Muscle layer of colon (tissue), 2 donors: Measurements from ENCODE around the gene PPP1R15A.

Experiments
- H3K27ac ChIP-seq: one replicate; pipeline ENCODE4 v1.7.0; 2013; ENCODE audit warnings: low read depth, mild to moderate bottlenecking, low read length, moderate library complexity
- H3K27me3 ChIP-seq, 2 donors: one replicate each; pipeline ENCODE4 v1.7.0; 2013; ENCODE audit warnings: low read length in 2 of 2, mild to moderate bottlenecking in 2 of 2; ENCODE audit not compliant: insufficient read depth in 2 of 2, control insufficient read depth in 1 of 2
- H3K36me3 ChIP-seq: one replicate; pipeline ENCODE4 v1.7.0; 2013; ENCODE audit warnings: mild to moderate bottlenecking, low read length; ENCODE audit not compliant: insufficient read depth
- H3K4me1 ChIP-seq: one replicate; pipeline ENCODE4 v1.7.0; 2013; ENCODE audit warnings: mild to moderate bottlenecking, low read length; ENCODE audit not compliant: insufficient read depth
- H3K4me3 ChIP-seq, 2 donors: one replicate each; pipeline ENCODE4 v1.7.0; 2013; ENCODE audit warnings: low read length in 2 of 2, low read depth in 1 of 2, mild to moderate bottlenecking in 1 of 2, moderate library complexity in 1 of 2
- H3K9ac ChIP-seq: one replicate; pipeline ENCODE4 v1.7.0; 2013; ENCODE audit warnings: low read length
- H3K9me3 ChIP-seq: one replicate; pipeline ENCODE4 v1.7.0; 2013; ENCODE audit warnings: mild to moderate bottlenecking, low read length
- donor health status: abdominal sarcoma.
- donor health status: Adenocarcinoma of cecum.

PPP1R15A gene

DNA sequence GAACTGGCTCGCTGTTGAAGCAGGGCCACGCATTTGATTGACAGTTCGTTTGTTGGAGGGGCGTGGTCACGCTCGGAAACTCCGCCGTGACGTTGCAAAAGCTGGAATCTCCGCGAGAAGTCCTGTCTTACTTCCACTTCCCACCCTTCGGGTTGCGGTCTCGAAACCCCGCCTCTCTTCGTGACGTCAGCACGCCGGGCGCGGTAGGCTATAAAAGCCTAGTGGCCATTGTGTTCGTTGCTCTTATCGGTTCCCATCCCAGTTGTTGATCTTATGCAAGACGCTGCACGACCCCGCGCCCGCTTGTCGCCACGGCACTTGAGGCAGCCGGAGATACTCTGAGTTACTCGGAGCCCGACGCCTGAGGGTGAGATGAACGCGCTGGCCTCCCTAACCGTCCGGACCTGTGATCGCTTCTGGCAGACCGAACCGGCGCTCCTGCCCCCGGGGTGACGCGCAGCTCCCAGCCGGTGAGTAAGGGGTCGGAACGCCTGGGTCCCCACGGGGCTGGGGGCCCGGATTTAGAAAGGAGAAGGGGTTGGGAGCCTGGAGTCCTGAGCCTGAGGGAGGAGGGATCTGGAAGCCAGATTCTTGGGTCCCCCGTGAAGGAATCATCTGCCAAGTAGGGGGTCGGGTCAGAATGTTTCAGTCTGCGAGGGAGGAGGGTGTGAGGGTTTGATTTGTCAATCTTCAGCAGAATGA, at the start of gene PPP1R15A:
Gene PPP1R15A, plus strand, starts transcription at position 240 of the 702 bp plus-strand sequence. CDS start 813 bp downstream, outside the sequence.
- Histone ChIP-seq H3K9ac (peak within 1 kb of the TSS; percentile 100), H3K27me3 (no peaks in the 10 kb centered on the region), H3K4me3 (peak within 1 kb of the TSS; percentile 99), H3K36me3 (peaks cover 30% of the 10 kb centered on the region), H3K27ac (peak within 1 kb of the TSS; percentile 100), H3K4me1 (peaks cover 38% of the 10 kb centered on the region), H3K9me3 (no peaks in the 10 kb centered on the region)

DNA sequence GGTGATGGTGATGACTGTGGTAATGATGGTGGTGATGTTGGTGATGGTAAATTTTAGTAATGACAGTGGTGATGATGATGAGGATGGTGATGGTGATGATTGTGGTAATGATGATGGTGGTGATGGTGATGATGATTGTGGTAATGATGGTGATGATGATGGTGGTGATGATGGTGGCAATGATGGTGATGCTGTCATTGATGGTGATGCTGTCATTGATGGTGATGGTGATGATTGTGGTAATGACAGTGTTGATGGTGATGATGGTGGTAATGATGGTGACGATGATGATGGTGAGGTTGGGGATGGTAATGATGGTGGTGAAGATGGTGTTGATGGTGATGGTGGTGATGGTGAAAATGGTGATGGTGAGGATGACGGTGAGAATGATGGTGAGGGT, 49.7 kb upstream of the PPP1R15A start:
- peaks cover 5% of the 10 kb centered on the region for H3K4me1 ChIP-seq
- H3K36me3 ChIP-seq, result no peaks in the 10 kb centered on the region
- H3K27me3 ChIP-seq, result no peaks in the 10 kb centered on the region
- no peak overlapping the region for H3K4me3 ChIP-seq
- no peaks in the 10 kb centered on the region for H3K9me3 ChIP-seq
- H3K27ac ChIP-seq, result no peak overlapping the region
- H3K9ac ChIP-seq, result no peak overlapping the region

- H3K27ac ChIP-seq, result no peak overlapping the region
- no peaks in the 10 kb centered on the region for H3K27me3 ChIP-seq
- no peaks in the 10 kb centered on the region for H3K4me1 ChIP-seq
- H3K9me3 ChIP-seq, result no peaks in the 10 kb centered on the region
- peaks cover 8% of the 10 kb centered on the region for H3K36me3 ChIP-seq
- no peak overlapping the region for H3K4me3 ChIP-seq
- no peak overlapping the region for H3K9ac ChIP-seq
These were observed 45.6 kb upstream of the PPP1R15A start for GRCh38 chr19:48826606-48827020.

- Histone ChIP-seq H3K4me3 (no peak overlapping the region), H3K4me1 (no peaks in the 10 kb centered on the region), H3K27ac (no peak overlapping the region)
These were observed 42.1 kb upstream of the PPP1R15A start for GRCh38 chr19:48830088-48830487.

GRCh38 chr19:48830965-48831364, 41.3 kb upstream of the PPP1R15A start:
- H3K36me3 ChIP-seq, result peaks cover 9% of the 10 kb centered on the region

More at GRCh38 chr19:48830088-48830487, 42.1 kb upstream of the PPP1R15A start:
- Histone ChIP-seq H3K9ac (no peak overlapping the region), H3K27me3 (no peaks in the 10 kb centered on the region), H3K9me3 (no peaks in the 10 kb centered on the region), H3K36me3 (peaks cover 9% of the 10 kb centered on the region)

DNA sequence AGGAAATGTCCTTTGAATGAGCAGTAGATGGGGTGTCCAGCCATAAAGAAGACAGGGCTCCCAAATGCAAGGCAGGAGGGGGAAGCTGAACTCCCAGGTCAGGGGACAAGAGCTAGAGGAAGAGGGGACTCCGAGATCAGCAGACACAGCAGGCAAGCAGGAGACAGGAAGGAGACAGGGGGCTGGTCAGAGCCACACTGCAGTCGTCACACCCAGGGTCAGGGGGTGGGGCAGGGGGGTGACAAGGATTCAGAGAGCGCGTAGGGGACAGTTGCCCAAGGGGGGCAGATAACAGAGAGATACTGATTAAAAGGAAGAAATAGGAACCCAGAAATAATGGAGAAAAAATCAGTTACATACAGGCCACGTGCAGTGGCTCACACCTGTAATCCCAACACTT, 39.2 kb upstream of the PPP1R15A start:
- Histone ChIP-seq H3K4me3 (no peak overlapping the region), H3K9me3 (no peaks in the 10 kb centered on the region), H3K36me3 (peaks cover 9% of the 10 kb centered on the region), H3K9ac (no peak overlapping the region), H3K27me3 (no peaks in the 10 kb centered on the region), H3K4me1 (peaks cover 8% of the 10 kb centered on the region), H3K27ac (no peak overlapping the region)

More at GRCh38 chr19:48830965-48831364, 41.3 kb upstream of the PPP1R15A start:
- H3K27me3 ChIP-seq, result no peaks in the 10 kb centered on the region
- no peak overlapping the region for H3K4me3 ChIP-seq
- peaks cover 3% of the 10 kb centered on the region for H3K4me1 ChIP-seq
- H3K9me3 ChIP-seq, result no peaks in the 10 kb centered on the region
- no peak overlapping the region for H3K27ac ChIP-seq
- no peak overlapping the region for H3K9ac ChIP-seq

- H3K36me3 ChIP-seq, result peaks cover 9% of the 10 kb centered on the region
- H3K4me1 ChIP-seq, result peaks cover 8% of the 10 kb centered on the region
- no peaks in the 10 kb centered on the region for H3K27me3 ChIP-seq
- no peaks in the 10 kb centered on the region for H3K9me3 ChIP-seq
- no peak overlapping the region for H3K27ac ChIP-seq
- H3K4me3 ChIP-seq, result no peak overlapping the region
- no peak overlapping the region for H3K9ac ChIP-seq
These were observed 38.2 kb upstream of the PPP1R15A start for GRCh38 chr19:48833977-48834376.

DNA sequence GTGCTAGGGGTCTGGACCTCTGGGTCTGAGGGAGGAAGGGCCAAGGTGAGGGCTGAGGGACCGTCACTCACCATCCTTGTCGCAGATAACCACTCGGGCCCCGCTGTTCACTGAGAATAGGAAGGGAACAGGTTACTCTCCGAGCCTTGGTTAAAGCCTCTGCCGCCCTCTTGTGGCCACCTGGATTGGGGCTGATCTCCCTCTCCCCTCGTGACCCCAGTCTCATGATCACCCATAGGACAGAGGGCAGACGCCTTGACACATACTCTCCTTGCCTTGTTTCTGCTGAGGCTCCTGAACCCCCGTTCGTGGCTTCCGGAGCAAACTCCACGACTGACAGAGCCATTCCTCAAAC, 36.5 kb upstream of the PPP1R15A start:
- Histone ChIP-seq H3K27me3 (no peaks in the 10 kb centered on the region), H3K27ac (peak overlapping the region; percentile 80), H3K9ac (peak overlapping the region; percentile 80), H3K4me1 (peaks cover 8% of the 10 kb centered on the region), H3K4me3 (peak overlapping the region; percentile 25 to 53), H3K9me3 (no peaks in the 10 kb centered on the region), H3K36me3 (peaks cover 9% of the 10 kb centered on the region)

DNA sequence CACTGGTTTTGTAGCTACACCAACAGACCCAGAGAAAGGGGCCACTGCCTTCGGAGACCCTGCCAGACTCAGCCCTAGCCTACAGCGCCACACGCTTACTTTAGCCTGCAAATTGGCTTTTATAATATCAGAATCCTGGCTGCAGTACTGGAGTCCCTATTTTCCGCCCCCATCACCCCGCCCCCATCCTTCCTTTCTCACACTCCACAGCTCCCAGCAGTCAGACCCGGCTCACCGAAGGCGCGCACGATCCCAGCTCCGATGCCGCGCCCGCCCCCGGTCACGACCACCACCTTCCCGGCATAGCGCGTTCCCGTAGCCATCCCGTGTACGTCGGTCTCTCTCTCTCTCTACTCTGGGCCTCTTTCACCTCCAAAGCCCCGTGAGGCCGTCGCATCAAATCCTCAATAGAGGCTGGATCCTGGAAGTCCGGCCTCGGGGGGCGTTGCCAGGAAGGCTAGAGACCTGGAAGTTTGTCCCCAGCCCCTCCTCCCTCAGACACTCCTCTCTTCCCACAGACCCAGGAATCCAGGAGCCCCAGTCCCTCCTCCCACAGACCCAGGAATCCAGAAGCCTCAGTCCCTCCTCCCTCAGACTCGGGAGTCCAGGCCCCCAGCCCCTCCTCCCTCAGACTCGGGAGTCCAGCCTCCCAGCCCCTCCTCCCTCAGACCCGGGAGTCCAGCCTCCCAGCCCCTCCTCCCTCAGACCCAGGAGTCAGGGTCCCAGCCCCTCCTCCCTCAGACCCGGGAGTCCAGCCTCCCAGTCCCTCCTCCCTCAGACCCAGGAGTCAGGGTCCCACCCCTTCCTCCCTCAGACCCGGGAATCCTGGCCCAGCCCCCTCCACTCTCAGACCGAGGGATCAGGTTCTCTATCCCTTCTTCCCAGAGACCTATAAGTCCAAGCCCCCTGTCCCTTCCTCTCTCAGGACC, 35.9 kb upstream of the PPP1R15A start, which contains the start of gene HSD17B14:
Gene HSD17B14, minus strand, starts transcription at position 403 of the 929 bp plus-strand sequence. Its CDS starts 80 bp downstream, at position 323.
- Histone ChIP-seq H3K4me3 (peak within 1 kb of the TSS; percentile 25 to 53), H3K36me3 (peaks cover 3% of the 10 kb centered on the region), H3K27me3 (no peaks in the 10 kb centered on the region), H3K9ac (peak within 1 kb of the TSS; percentile 80), H3K27ac (peak within 1 kb of the TSS; percentile 80), H3K9me3 (no peaks in the 10 kb centered on the region), H3K4me1 (peaks cover 8% of the 10 kb centered on the region)

- Histone ChIP-seq H3K27ac (peak overlapping the region; percentile 80), H3K9me3 (no peaks in the 10 kb centered on the region), H3K4me1 (peaks cover 8% of the 10 kb centered on the region), H3K36me3 (no peaks in the 10 kb centered on the region), H3K4me3 (peak overlapping the region; percentile 25 to 53), H3K27me3 (no peaks in the 10 kb centered on the region), H3K9ac (peak overlapping the region; percentile 80)
These were observed 35.1 kb upstream of the PPP1R15A start for GRCh38 chr19:48837051-48837524.

DNA sequence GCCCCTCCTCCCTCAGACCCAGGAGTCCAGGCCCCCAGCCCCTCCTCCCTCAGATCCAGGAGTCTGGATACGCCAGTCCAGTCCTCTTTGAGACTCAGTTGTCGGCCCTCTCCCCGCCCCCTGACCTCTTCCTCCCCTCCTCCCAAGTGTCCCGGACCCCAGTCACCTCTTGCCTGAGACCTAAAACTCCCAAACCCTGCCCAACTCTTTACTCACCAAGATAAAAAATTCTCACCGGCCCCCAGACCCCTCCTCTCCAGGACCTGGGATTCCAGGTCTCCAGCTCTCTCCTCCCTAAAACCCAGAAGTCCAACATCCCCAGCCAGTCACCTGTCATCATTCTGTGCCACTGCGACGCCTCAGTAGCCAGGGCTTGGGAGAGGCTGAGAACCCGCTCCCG, 34.5 kb upstream of the PPP1R15A start:
- peaks cover 8% of the 10 kb centered on the region for H3K4me1 ChIP-seq
- H3K27me3 ChIP-seq, result no peaks in the 10 kb centered on the region
- H3K36me3 ChIP-seq, result no peaks in the 10 kb centered on the region
- no peak overlapping the region for H3K4me3 ChIP-seq
- no peaks in the 10 kb centered on the region for H3K9me3 ChIP-seq
- H3K9ac ChIP-seq, result peak overlapping the region; percentile 80
- no peak overlapping the region for H3K27ac ChIP-seq
